H54 (cell line): ENCODE data around the gene MTAP.
"Not testable (repeated sequence)": the region's sequence is repeated elsewhere in the genome, so short reads cannot be mapped to it uniquely, and the experiment has no call there.

ENCODE experiments used
- DNase-seq: peaks from one replicate; pipeline ENCODE4 v3.0.0; 2011; ENCODE audit warnings: low spot score, mixed read lengths; ENCODE audit not compliant: insufficient read length
- FAIRE-seq: peaks from 3 replicates; lab custom pipeline; 2011; peaks lifted over from hg19 to GRCh38; lab: Jason Lieb, UNC
- POLR2A ChIP-seq: IDR thresholded peaks from 2 replicates; pipeline ENCODE4 v1.6.1; 2011; ENCODE audit warnings: low read depth, mild to moderate bottlenecking, low read length

MTAP gene

GRCh38 chr9:21935631-21936030 lies 133.2 kb downstream of the MTAP start:
- FAIRE-seq (no peak), DNase-seq (no peak)
- no peak for TF ChIP-seq POLR2A

GRCh38 chr9:21936161-21936560 lies 133.7 kb downstream of the MTAP start:
- no peak for FAIRE-seq

GRCh38 chr9:21941337-21941995 lies 139.0 kb downstream of the MTAP start:
- no peak for TF ChIP-seq POLR2A
- no peak for DNase-seq
- FAIRE-seq, result no peak

More at GRCh38 chr9:21936161-21936560, 133.7 kb downstream of the MTAP start:
- no peak for TF ChIP-seq POLR2A
- no peak for DNase-seq

GRCh38 chr9:21943464-21943863 lies 141.0 kb downstream of the MTAP start:
- no peak for DNase-seq
- no peak for FAIRE-seq

GRCh38 chr9:21945606-21946005 lies 143.2 kb downstream of the MTAP start:
- DNase-seq (no peak), FAIRE-seq (no peak)
- no peak for TF ChIP-seq POLR2A

More at GRCh38 chr9:21943464-21943863, 141.0 kb downstream of the MTAP start:
- TF ChIP-seq POLR2A, result no peak

GRCh38 chr9:21958833-21959232 lies 156.4 kb downstream of the MTAP start:
- FAIRE-seq, result no peak
- TF ChIP-seq POLR2A, result no peak
- DNase-seq, result no peak

- not testable (repeated sequence) for FAIRE-seq, DNase-seq
Observed at GRCh38 chr9:21959268-21959667, 156.8 kb downstream of the MTAP start.

GRCh38 chr9:21961569-21961968 lies 159.1 kb downstream of the MTAP start:
- no peak for FAIRE-seq
- DNase-seq, result no peak
- no peak for TF ChIP-seq POLR2A

GRCh38 chr9:21964925-21965385 lies 162.5 kb downstream of the MTAP start:
- no peak for FAIRE-seq
- no peak for DNase-seq
- no peak for TF ChIP-seq POLR2A

- no peak for TF ChIP-seq POLR2A
- FAIRE-seq, result no peak
- no peak for DNase-seq
Observed at GRCh38 chr9:21965401-21965951, 163.0 kb downstream of the MTAP start.

GRCh38 chr9:21966140-21966851 lies 163.9 kb downstream of the MTAP start:
- no peak for FAIRE-seq
- DNase-seq, result no peak
- no peak for TF ChIP-seq POLR2A

- DNase-seq, result no peak
- no peak for TF ChIP-seq POLR2A
- no peak for FAIRE-seq
Observed at GRCh38 chr9:21967169-21967568, 164.7 kb downstream of the MTAP start.

GRCh38 chr9:21967702-21968101 lies 165.3 kb downstream of the MTAP start:
- TF ChIP-seq POLR2A, result no peak
- FAIRE-seq (no peak), DNase-seq (no peak)

- FAIRE-seq, result no peak
Observed at GRCh38 chr9:21968331-21969010, 166.0 kb downstream of the MTAP start.

More at GRCh38 chr9:21968331-21969010, 166.0 kb downstream of the MTAP start:
- TF ChIP-seq POLR2A, result no peak
- DNase-seq, result no peak
